Left ventricle myocardium superior (tissue), 1 donor: Measurements from ENCODE around the gene SH3GL2. TPM values are rescaled to one million over a fixed set of nuclear protein-coding genes. Genes with fewer than 3 reads are reported as not detected.

ENCODE experiments used
- ATAC-seq: fragments of 200-7000 bp; cut with Tn5 transposase; one replicate; pipeline ENCODE4 v1.9.1; 2020; ENCODE audit warnings: mild to moderate bottlenecking, moderate library complexity
- DNase-seq: peaks from one replicate; pipeline ENCODE4 v3.0.0-alpha.2; 2020
- intact Hi-C: fragments of 100-400 bp; cut with micrococcal nuclease; formaldehyde crosslinking; loops from one replicate; pipeline ENCODE4 v1.11.0; 2022
- long read RNA-seq: library from polyadenylated mRNA; unstranded; transcript quantifications from one replicate; pipeline ENCODE4 v2.0.0, GENCODE V29; 2021
- total RNA-seq: library from RNA; stranded (reverse); fragmentation: NEBNext Ultra II Directional; extraction: Animal tissue kit (Norgen Biotek cat#: 25700); gene quantifications from one replicate; pipeline ENCODE4 v1.2.1, GENCODE V29; 2021
- donor health status: DM: no; HTN: yes; CAD: no; lungs with severe emphysema.

The SH3GL2 gene
- total RNA-seq, result 3.1 TPM
- long read RNA-seq, partial matches to known transcripts, result 3 of 7 reads
- long read RNA-seq, other reads (novel, unspliced or antisense), result 0 of 7 reads

DNA sequence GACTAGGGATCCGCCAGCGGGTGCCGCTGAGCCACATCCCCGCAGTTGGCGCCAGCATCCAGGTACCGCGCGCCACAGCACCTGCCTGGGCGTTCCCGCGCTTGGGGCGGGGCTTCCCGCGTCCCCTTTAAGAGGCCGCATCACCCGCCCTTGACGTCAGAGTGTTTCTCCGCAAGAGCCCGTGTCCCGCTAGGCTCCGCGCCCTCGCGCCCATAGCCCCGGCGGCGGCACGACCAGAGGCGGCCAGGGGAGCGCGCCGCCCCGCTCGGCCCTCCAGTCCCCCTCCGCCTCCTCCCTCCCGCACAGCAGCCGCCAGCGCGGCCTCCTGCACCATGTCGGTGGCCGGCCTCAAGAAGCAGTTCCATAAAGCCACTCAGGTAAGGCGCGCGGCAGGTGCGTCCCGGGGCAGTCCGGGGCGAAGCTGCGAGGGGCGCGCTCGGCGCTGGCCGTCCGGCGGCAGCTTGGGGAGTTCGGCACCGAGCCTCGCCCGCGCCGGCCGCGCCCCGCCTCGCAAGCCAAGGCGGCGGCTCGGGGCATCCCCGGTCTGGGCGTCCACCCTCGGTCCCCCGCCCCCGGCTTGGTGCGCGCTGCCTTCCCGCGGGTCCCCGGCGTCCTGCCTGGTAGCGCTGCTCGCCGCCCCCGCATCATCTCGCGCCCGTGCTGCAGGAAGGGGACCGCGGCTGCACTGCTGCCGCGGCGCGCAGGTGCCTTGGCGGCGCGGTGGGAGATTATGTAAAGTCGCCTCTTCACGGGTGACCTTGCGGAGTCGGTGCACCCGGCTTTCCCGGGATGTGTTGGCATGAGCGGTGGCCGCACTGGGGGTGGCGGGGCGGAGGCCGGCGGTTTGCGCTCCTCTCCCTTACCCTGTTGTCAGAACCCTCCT is at the start of gene SH3GL2:
SH3GL2 (plus strand) TSS at position 156 of the 883 bp plus-strand sequence.
- ATAC-seq, result peak; percentile 94
- peak; percentile 64 for DNase-seq
- intact Hi-C loops, result no loop called here

DNA sequence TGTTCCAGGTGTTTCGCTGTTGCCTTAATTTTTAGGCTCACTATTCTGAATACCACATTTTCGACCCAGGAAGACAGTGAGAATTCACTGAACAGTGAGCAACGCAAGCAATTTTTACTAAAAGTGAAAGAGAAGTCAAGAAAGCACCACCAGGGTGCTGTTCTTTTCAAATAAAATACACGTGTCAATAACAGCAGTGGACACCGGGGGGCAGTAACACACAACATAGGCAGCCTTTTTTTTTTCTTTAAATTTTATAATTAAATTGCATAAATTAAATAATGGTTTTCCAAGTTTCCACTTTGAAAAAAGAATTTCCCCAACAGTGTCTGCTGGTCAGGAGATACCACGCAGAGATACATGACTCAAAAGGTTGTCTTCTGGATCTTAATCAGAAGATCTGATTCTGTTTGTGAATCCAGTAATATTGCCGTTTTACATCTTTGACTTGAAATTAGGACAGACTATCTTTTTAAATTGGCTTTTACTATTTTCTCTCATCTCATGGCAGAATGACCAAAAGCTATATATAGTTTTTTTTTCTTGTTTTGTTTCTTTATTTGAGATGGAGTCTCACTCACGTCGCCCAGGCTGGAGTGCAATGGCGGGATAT is 47.1 kb upstream of the SH3GL2 start:
- no peak for DNase-seq
- intact Hi-C loops, result no loop called here
- no peak for ATAC-seq

DNA sequence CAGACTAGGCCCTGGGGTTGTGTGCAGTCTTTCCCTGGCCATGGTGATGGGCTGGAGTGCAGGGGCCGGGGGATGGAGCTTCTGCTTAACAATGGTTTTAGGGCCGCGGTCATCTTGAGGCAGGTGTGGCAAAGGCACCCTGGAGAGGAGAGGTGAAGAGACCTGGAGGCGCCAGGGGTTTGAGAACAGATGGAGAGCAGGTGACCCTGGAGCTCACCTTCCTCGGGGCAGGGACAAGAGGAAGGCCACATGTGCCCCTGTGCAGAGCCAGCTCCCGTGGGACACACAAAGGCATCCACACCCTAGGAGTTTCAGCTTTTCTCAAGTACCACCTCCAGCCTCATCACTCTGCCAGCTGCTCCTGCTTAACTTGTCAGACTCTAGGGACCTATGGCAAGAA is 46.4 kb upstream of the SH3GL2 start:
- DNase-seq (no peak), ATAC-seq (no peak)
- intact Hi-C loops, result no loop called here

DNA sequence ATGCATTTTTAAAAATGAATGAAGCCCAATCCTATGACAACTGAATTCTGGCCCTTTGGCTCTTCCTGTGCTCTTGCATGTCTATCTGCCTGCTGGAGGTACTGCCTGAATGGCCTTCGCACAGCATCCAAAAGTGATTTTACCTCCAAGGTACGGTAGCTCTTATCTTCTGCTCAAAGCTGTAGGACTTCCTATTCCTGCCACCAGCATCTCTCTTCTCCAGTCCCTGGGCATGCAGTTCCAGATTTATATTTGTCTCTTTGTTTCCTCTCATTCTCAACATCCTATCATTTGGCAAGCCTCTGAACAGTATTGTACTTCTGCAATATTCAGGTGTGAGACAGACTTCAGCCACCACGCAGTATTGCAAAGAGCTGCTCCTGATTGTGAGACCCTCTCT is 43.7 kb upstream of the SH3GL2 start:
- ATAC-seq (no peak), DNase-seq (no peak)
- intact Hi-C loops, result no loop called here

DNA sequence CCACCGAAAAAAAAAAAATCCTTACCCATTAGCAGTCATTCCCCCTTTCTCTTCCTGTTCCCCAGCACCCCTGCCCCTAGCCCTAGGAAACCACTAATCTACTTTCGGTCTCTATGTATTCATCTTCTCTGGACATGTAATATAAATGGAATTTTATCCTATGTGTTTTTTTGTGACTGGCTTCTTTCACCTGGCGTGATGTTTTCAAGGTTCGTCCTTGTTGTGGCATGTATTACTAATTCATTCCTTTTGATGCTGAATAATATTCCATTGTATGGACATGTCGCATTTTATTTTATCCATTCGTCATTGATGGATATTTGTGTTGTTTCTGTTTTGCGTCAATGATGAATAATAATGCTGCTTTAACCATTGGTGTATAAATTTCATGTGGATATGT is 42.8 kb upstream of the SH3GL2 start:
- no peak for DNase-seq
- intact Hi-C loops, result no loop called here
- ATAC-seq, result no peak

DNA sequence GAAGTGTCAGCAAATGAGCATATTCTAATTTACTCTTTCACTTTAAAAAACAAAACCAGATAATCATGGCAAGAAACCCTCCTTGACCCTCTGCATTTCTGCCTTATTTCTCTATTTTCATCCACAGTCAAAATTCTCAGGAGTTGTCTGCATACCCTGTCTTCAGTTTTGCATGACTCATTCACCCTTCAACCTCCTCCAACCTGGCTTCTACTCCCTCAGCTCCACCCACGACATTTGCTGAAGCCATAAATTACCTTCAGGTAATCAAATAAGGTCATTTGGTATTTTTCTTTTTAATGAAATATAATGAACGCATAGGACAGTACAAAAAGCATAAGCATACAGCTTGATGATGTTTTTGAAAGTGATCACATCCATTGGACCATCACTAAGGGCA is 27.8 kb upstream of the SH3GL2 start:
- intact Hi-C loops, result no loop called here
- DNase-seq (no peak), ATAC-seq (no peak)

DNA sequence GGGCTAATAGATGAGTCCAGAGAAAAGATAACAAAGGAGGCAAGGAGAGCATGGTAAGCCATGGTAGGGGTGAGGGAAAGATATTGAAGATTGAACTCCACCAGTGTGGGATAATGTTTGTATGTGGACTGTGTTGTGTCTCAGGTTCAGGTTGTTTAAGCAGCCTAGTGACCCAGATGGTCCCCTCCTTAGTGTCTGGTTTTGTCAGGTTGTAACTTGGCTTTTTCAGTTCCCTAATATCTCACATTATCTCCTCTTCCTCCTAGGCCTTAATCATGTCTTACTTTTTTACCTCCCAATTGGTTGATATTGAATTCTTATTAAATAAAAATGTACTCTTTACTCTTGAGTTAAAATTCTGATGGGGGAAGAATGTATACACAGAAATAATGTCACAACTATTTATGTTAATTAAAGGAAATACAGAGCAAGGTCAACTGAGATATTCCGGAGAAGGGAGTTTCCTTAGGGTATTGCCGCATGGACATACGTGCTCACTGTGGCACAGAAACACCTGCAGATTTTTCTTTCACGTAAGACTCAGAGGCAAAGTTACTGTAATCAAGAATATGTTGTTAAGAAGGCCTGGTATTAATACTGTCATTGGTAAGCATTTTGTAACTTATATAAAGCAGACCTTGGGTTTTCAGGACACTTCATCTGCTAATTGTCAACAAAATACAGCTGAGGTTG is 23.4 kb upstream of the SH3GL2 start:
- ATAC-seq (no peak), DNase-seq (no peak)
- intact Hi-C loops, result no loop called here

DNA sequence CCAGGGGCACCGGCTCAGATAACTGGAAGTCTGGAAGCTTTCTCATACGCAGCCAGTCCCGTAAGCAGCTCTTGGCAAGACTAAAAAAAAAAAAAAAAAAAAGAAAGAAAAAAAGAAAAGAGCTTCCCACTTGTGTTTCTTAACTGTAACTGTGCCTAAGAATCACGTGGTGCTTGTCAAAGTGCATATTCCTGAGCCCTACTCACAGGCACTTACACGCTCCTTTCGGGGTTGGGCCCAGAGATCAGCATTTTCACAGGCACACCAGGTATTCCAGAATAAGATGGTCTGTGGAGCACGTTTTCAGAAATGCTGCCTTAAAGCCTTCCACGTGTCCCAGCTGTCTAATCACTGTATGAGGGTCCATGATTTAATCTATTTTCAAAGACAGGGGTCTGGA is 22.6 kb upstream of the SH3GL2 start:
- intact Hi-C loops, result no loop called here

DNA sequence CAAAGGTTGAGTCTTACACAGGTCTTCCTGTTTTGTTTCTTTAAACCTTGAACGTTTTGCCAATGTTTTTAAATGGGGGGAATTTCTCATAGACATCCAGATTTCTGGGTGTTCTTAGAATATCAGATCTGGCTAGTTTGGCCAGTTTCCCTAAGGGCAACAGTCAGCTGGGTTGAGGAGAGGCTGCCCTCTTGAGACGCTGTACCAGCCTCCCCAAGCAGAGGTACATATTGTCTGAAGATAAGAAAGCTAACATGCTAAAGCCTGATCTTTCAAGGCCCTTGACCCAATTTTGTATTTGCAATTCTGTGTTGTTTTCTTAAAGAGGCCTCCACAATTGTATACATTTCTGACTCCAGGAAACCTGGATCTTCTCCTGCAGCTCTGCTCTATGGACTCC is 21.9 kb upstream of the SH3GL2 start:
- intact Hi-C loops, result no loop called here
- ATAC-seq (no peak), DNase-seq (no peak)

More for the DNA sequence above, 22.6 kb upstream of the SH3GL2 start:
- DNase-seq (no peak), ATAC-seq (no peak)

DNA sequence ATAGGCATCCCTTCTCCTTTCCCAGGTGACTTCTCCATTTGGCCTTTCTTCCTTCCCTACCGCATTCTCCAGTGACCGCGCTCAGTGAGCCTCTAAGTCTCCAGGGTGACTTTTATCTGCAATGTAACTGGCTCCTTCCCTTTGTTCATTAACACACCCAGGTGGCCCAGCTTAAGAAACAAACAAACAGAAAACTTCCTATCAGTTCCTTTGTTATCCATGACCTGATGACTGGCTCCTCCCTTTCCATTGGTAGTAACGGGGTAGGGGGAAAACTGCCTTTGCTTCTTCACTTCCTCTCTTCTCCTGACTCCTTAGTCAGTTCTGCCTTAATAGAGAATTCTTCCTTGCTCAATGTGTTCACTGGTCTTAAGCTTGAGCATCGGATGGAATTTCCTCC is 7.0 kb upstream of the SH3GL2 start:
- ATAC-seq (no peak), DNase-seq (no peak)
- intact Hi-C loops, result no loop called here

DNA sequence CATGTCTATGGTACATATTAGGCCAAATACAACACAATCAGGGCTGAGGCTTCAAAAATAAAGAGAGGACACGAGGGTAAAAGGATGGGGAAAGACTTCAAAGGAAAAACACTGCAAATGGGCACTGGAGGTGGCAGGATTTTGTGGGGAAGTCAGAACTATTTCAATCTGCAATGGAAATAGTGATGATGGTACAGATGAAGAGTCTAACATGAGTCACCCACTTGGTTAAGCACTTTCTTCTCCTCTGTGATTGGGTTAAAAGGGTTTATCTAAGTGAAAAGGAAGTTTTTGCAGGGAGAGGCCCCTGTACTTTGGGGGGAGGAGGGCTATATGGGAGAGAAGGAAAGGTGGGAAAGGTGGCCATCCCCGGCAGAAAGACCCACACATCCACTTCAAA is 4.5 kb upstream of the SH3GL2 start:
- DNase-seq, result no peak
- ATAC-seq, result no peak
- intact Hi-C loops, result no loop called here

DNA sequence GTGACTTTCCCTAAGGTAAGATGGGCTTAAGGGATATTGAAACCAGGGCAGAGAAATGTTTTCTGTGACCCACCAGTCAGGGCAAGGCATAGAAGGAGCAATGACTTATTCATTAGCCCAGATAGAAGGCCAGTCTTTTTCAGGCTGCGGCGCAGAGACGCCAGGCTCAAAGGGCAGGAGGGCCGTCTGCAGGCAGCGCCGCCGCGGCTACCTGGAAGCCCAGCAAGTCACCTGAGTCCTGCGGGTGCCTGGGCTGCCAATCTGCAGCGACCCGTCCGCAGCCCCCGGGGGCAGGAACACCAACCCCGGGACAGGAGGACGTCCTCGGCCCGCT is 322 bp upstream of the SH3GL2 start:
- intact Hi-C loops, result no loop called here
- ATAC-seq, result no peak
- DNase-seq, result no peak

DNA sequence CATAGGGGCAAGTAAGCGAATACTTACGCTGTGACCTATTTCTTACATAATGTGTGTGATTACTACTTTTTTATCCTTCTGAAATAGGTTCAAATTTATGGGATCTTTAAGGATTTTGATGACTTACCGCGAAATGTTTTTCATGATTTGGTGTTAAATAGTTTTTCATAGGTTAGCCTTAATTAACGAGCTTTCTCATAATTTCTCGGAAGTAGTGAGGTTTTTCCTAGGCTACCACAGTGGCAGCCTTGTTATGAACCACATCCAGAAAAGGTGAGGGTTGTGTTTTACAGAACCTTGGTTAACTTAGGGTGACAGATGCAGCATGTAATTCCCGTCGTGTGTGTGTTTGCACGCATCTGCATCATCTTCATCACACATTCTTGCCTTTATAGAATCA is 1.3 kb downstream of the SH3GL2 start:
- DNase-seq (no peak), ATAC-seq (no peak)
- intact Hi-C loops, result no loop called here

DNA sequence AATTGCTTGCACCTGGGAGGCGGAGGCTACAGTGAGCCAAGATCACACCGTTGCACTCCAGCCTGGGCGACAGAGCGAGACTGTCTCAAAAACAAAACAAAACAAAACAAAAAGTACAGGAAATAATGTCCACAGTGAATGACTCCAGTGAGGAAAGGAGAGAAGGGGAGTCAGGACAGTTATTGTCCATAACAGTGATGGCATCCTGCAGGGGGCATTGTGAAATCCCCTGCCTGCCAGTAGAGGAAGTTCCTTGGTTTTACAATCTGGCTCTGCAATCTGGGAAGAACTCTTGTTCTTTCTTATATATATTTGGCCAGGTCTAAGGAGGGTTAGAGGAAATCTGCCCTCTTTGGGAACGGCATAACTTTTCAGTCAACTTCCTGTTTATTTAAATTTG is 8.2 kb downstream of the SH3GL2 start:
- DNase-seq (no peak), ATAC-seq (no peak)
- intact Hi-C loops, result no loop called here

DNA sequence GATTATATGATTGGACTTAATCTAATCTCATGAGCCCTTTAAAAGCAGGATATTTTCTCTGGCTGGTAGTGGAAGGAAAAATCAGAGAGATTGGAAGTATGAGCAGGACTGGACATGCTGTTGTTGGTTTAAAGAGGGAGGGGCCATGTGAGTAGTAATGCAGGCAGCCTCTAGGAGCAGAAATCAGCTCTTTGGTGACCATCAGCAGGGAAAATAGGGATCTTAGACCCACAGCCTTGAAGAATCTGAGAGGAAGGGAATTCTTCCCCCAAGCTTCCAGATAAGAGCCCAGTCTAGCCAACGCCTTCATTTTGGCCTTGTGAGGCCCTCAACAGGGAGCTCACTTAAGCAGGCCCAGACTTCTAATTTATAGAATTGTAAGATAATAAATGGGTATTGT is 9.5 kb downstream of the SH3GL2 start:
- DNase-seq (no peak), ATAC-seq (no peak)
- intact Hi-C loops, result no loop called here

DNA sequence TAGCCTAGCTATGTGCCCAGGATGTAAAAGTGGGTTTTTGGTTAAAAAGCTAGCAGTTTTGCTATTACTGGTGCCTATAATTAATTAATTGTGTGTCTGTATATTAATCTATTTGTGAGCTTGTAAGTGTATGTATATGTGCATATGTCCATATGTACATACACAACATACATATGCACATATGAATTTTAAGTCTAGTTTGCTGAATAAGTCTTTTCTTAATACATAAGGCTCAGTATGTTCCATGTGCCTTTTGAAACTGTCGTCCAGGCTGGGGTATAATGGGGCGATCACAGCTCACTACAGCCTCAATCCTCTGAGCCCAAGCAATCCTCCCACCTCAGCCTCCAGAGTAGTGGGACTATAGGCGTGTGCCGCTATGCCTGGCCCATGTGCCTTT is 10.1 kb downstream of the SH3GL2 start:
- intact Hi-C loops, result no loop called here
- no peak for ATAC-seq

DNA sequence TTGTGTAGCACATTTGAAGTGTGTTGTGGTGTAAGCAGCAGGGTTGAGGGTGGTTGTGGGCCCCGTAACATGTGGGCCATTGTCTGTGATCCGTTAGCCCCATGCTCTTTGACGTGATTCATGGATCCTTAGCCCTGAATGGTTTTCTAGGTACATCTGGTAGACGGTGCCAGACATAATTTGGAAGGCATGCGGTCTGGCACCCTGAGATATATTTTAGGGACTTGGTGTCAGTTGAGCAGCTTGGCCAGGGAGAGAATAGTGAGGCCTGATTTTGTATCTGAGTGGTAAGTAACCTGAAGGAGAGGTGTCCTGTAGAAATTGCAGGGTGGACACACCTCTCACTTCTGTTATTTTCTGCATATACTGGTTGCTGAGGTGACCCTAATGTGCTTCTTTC is 10.9 kb downstream of the SH3GL2 start:
- no peak for DNase-seq
- peak; percentile 90 for ATAC-seq
- intact Hi-C loops, result no loop called here

More for the DNA sequence above, 10.1 kb downstream of the SH3GL2 start:
- no peak for DNase-seq

DNA sequence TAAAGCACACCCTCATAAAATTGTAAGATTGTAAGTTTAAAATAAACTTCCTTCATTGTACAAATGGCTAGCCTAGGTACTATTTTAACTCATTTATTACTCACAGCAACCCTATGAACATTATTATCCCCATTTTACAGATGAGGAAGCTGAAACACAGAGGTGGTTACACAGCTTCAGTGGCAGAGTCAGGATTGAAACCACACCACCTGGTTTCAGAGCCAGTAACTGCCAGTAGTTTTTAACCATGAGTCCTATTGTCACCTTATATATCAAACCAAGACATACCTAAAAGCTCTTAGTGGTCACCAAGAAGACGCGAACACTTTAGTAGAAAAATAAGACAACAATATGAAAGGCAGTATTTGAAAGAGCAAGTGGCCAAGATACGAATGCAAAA is 16.1 kb downstream of the SH3GL2 start:
- no peak for DNase-seq
- ATAC-seq, result no peak
- intact Hi-C loops, result no loop called here

DNA sequence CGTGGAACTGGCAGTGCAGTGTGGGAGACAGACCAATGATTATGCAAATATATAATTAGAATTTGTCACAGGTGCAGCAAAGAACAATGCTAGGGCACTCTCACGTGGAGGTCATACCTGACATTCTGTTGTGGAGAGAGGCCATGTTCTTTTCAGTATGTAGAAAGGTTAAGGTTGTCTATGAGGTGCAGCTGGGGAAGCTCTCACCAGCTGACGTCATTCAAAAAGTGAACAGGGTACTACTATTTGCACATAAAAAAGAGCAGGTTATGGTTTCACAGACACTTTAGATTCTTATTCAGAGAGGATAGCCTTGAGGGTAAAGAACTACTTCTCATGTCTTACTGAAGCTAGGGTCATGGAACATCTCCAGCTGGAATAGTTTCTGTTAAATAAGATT is 19.1 kb downstream of the SH3GL2 start:
- ATAC-seq (no peak), DNase-seq (no peak)
- intact Hi-C loops, result no loop called here

DNA sequence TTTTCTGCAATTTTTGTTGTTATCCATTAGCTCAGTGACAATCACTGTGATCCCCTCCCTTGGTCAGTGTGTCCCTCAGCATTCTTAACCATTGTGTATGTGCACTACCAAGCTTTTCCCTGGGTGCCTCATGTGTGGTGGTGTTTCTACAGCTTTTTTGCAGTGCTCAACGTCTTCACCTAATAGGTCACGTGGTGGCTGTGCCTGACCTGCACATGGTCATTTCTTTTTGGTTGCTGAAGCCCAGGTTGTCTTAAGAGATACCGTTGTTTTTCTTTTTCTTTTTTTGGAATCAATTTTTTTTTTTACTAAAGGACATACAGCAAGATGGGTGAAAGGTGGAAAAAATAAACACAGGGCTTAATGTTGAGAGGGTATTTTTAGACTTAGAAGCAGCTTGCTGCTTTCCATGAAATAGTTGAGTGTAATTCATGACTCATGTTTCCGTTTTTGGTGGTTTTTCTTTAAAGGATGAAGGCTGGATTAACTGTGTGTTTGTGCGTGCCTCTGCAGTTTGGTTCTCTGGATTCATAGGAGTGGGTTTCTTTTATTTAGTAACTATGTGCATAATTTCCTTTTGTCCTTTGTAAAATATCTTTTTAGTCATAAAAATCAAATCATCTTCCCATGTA is 22.2 kb downstream of the SH3GL2 start:
- ATAC-seq (peak; percentile 19), DNase-seq (no peak)
- intact Hi-C loops, result no loop called here
